ENCODE measurements around the gene ST14.

Gene ST14

DNA sequence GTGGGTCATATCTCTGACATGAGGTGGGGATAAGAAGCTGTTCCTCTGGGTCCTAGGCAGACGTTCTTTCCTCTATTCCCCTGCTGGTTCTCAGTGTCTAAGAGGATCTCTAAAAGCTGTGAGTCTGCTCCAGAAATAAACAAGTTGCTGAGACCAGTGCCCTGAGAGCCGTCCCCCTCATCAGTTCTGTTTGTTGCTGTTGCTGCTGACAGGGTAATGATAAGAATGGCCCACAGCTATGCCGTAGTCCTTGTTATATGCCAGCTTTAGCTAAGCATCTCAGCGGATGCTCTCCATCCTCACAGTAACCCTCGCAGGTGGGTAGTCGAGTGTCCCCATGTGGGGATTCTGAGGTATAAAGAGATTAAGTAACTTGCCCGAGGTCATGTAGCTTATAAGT lies 23.5 kb upstream of the ST14 start:
- DNase-seq (ENCODE audit: low spot score) = no peak

DNA sequence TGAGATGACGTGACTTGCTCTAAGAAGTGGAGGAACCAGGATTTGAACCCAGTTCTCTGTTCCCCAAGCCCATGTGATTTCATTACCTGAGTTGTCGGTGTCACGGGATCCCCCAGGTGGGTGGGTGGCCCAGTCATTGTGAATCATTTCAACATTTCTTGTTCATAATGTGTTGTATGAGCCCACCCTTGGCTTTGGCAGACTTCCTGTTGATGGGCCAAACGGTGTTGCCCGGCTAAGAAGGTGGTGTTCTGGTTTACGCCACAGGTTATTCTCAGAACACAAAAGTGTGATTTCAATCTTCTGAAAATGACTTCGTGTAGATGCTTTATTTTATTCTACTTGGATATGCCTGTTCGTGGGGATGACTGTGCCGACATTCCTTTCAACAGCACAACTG lies 21.6 kb upstream of the ST14 start:
- no peak for DNase-seq (ENCODE audit: low spot score)

DNA sequence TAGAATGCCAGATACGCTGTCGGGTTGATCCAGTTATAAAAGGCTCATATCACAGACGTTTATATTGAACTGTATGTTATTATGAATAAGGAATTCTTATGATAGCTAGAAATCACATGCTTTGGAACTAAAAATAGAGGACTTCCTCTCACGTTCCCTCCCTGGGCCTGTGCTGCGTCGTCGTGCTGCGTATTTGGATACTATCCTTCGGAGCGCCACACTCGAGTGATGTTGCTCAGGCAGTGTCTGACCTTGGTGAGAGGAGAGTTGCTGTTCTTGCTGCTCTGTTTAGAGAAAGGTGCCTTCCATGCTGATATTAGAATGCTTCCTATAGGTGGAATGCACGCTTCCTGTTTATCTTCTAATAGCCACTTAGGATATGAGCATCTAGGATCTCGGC lies 20.2 kb upstream of the ST14 start:
- no peak for DNase-seq (ENCODE audit: low spot score)

DNA sequence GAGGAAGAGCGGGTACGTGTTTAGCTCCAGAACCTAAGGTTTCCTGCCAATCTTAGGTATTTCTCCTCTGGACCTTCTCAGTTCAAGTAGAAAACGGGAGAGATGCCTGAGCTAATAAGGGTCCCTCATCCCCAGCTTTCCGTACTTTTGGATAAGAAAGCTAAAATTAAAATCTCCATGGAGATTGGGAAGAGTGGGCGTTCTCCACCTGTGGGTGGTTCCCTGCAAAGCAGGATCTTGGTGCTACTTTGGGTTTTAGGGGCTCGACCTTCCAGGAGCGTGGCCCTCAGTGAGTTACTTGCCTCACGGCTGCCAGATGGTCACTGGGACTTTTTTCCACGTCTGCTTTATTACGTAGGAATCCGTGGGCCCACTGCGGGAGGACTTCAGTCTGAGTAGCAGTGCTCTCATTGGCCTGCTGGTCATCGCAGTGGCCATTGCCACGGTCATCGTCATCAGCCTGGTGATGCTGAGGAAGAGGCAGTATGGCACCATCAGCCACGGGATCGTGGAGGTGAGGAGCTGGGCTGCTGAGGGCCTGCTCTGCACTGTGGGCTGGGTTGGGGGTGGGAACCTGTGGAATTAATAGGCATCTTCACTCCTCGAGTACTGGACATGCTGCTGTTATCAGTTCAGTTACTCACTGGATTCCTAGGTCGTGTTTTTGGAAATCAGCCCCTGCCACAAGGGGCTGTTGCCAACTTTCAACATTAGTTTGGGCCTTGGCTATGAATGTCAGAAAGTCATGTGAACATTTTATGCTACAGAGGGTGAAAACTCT lies 17.8 kb upstream of the ST14 start:
- no peak for DNase-seq (ENCODE audit: low spot score)

DNA sequence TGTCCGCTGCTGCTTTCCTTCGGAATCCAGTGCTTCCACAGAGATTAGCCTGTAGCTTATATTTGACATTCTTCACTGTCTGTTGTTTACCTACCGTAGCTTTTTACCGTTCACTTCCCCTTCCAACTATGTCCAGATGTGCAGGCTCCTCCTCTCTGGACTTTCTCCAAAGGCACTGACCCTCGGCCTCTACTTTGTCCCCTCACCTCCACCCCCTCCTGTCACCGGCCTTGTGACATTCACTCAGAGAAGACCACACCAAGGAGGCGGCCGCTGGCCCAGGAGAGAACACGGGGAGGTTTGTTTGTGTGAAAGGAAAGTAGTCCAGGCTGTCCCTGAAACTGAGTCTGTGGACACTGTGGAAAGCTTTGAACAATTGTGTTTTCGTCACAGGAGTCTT lies 15.4 kb upstream of the ST14 start:
- no peak for DNase-seq (ENCODE audit: low spot score)

DNA sequence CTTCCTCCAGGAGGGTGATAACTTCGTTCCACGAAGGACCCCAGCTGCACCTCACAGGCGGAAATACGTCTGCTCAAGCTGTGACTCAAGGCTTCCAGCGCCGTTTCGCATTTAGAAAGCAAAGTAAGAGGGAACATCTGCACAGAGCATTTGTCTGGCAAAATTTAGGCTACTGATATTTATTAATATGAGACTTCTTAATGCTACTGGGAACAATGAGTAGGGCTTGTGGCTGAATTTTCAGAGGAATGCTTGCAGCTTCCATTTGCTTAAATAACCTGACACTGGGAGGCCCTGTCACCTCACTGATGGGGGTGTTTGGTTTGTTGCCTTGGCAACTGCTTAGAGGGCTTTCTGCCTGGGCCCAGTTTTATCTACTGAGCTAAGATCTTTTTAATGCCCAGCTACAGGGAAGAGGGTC lies 14.7 kb upstream of the ST14 start:
- no peak for DNase-seq (ENCODE audit: low spot score)

DNA sequence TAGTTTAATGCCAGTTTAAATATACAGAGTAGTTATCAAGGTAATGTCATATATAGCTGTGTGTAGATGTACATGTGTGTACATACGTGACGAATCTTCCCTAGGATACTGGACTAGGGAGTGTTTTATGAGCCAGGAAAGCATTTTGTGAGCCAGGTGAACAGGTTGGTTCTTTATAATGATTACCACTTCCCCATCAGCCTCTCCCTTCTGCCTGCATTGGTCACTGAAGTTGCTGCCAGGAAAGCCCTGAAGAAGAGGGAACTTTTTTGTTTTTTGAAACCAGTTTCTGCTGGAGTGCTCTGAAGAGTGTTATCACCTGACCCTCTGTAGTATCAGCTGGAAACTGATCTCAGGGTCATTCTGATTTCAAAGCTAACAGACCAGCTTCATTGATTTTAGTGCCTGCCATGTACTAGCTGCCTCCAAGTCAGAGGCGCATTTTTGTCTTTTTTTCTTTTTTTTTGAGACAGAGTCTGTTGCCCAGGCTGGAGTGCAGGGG lies 14.2 kb upstream of the ST14 start:
- no peak for DNase-seq (ENCODE audit: low spot score)

DNA sequence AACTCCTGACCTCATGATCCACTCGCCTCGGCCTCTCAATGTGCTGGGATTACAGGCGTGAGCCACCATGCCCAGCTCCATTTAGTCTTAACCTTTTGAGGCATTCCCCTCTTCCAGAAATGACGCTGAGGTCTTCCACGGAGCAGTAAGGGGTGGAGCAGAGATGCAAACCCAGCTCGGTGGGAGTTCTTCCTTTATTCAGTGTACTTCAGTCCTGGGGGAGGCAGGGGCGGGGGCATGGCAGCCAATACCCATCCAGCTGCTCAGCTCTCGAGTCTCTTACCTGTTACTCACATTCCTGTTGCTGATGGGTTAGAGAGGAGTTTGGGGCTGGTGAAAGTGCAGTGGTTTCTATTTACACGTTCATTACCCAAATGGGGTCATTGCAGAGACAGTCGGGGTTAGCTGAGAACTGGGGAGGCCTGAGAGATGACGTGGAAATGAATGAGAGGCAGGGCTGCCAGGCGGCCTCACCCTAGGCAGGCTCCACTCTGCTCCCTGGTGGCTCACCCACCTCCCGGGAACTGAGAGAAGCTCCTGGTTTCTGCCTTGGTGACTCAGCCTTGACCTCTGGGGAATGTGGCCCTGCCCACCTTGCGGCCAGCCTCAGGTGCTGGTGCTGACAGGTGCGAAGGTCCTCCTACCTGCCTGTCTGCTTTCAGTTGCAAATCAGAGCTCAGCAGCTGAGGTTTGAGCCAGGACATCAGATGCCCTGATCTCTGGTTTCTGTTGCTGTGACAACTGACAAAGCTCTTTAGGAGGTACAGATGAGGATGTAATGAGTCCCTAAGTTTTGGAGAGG lies 13.4 kb upstream of the ST14 start:
- peak; percentile 86 for DNase-seq (ENCODE audit: low spot score)

DNA sequence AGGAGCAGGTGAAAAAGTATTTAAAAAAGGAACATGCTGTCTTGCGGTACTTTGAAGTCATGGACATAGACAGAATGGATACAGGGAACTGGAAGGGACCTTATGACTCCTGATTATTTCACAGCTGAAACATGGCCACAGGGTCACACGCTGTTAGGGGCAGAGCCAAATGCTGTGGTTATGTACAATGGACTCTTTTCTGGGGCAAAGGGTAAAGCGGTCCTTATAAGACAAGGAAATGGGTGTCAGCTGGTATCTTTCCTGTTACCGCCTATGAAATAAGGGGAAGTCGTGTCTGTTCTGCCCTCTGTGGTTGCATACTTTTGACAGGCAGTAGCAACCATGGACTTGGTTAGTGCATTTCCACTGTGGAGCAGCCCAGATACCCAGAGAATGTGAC lies 12.8 kb upstream of the ST14 start:
- DNase-seq (ENCODE audit: low spot score) = no peak

DNA sequence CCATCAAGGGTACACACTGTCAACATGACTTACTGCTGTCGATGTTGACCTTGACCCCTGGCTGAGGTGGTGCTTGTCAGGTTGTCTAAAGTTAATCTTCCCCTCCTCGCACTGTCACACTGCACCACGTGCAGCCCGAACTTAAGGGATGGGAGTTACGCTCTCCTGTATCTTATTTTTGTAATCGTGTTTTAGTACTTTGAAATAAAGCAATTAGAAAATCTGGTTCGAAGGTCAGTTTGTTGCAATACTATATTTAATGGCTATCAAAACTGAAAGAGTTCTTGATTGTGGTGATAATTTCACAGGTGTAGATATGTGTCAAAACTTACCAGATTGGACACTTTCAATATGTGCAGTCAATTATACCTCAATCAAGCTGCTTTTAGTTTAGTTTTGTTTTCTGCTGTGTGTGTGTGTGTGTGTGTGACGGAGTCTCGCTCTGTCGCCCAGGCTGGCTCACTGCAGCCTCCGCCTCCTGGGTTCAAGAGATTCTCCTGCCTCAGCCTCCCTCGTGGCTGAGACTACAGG lies 10.7 kb upstream of the ST14 start:
- no peak for DNase-seq (ENCODE audit: low spot score)

DNA sequence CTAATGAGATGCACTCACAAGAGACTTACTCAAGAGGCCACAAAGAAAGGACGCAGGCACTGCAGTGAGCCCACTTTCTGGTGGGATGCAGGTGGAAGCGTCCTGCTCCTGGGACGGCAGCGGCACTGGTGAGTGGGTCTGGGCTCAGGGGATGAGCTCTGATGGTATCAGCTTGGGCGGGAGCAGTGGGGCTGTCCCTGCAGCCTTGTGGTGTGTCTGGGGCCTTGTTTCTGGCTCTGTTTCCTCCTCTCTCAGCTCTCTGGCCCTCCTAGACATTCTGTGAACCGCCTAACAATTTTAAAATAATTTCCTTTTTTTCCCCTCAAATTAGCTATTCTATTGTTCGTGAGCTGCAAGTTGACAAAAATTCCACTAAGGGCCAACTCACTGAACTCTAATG lies 8.8 kb upstream of the ST14 start:
- DNase-seq (ENCODE audit: low spot score) = no peak

DNA sequence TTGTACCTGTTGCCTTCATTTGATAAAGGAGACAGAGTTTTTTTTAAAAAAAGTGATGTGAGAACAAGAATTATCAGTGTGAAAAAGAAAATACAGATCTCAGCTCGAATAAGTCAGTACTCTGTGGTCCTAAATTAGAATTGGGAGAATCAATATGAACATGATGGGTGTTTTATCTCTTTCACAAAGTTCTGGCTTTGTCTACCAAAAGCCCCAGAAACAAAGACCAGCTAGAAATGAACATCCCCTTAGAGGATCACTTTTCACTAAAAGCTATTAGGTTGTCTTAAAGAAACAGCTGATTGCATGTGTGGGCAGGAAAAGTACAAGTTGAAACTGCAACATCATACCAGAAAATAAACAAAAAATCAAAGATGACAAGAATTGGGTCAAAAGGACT lies 8.4 kb upstream of the ST14 start:
- no peak for DNase-seq (ENCODE audit: low spot score)

DNA sequence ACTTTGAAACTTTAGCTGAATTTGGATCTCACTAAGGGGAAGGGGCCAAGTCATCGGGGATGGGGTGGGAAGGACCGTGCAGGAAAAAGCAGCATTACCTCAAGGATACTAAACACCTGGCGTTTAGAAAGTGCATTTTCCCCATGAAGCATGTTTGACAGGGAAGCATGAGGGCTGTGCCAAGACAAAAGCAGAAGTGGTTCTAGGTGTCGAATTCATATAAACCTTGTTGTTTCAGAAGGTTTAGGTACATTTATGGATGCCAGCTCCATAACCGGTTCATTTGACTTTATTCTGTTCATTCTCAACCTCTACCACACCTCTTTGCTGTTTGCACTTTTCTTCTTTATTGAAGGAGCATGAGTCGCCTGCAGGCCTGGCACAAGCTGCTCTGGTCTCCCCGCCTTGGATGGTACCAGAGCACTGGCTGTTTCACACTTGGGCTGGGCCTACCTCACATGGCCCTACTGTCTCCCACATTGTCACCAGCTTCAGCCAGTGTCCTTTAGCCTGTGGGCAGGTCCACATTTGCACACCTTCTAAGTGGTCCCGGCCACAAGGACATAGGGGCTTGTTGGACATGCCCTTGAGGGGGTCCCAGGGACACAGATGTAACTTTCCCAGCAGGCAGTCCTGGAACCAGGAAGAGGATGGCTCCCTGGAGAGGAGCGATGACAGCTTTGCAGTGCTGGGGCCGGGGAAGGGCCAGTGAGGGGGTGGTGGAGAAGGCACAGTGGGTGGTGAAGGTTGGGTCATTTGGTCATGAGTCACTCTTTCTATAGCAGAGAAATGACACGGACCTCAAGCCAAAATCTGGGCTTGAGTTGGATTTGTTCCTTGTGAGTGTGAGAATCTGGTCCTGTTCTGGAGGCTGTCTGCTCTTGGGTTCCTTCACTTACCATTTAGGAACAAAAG lies 3.2 kb upstream of the ST14 start:
- no peak for DNase-seq (ENCODE audit: low spot score)

DNA sequence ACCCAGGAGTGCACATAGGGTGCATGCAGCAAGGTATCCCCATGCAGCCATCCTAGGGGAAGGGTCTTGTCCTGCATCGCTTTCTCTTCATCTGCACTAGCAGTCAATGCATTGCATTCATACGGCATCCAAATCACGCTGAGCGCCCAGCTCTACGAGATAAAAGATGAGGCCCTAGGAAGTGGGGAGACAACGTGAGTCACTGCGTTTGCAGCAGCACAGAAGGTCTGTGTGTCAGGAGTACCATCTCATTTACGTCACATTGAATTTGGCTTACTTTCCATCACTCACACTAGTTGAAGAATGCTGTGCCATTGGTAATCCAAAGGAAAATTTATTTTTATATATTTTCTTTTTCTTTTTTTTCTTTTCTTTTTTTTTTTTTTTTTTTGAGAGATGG lies 2.5 kb upstream of the ST14 start:
- DNase-seq (ENCODE audit: low spot score) = no peak

DNA sequence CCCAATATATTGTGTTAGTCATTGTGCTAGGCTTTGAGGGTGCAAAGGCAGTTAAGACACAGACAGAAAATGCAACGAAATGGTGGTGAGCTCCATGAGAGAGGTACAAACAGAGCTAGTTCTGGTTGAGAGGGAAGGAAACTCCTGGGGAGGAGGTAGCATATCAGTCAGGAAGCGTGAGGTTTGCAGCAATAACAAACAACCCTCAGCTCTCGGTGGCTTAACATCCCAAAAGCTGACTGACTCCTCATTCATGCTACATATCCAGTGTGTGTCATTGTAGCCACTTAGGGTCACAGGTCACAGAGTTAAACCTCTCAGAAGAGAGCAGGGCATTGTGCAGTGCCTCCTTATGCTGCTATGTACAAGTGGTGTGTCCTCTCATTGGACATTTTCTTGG lies 1.7 kb upstream of the ST14 start:
- DNase-seq (ENCODE audit: low spot score) = no peak

DNA sequence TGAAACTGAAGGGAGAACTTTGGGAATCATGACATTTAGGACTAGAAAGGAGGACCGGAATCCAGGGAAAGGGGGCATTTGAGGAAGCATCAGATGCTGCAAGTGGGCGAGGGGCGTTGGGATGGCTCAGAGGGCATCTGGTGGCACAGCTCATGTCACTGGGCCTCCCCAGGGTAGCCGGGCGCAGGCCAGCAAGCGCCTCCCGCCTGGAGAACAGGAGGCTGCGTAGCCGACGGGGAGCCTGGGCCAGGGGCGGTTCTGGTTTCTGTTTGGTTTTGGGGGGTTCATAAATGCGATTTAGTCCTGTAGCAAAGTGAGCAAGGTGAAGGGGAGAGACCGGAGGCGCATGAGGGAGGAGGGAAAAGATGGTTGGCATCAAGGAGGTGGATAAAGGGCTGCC lies 443 bp upstream of the ST14 start:
- no peak for DNase-seq (ENCODE audit: low spot score)

DNA sequence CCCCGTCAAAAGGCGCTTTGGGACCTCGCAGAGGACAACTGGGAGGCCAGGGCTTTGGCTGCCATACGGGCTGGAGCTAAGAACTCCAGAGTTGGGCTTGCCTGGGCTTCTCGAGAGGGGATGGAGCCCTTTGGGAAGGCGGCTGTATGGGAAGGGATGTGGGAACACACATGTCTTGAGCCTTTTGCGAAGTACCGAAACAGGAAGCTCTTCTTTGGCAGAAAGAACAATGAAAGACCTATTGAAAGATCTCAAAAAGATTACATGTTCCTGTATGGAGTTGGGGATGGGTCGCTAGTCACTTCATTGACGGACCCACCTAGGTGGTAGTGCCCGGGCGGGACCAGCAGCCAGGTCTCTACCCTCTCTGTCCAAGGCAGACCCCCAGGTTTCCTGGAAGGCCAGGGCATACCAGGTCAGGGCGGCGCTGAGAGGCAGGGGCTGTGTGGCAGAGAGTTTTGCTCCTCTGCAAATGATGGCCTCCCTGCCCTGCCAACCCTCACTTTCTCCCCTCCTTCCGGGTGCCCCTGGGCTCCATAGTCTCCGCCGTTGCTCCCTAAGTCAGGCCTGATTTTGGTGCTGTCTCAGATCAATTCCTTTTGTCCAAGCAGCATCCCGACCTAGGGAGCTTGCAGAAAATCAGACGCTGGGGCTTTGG lies 1.0 kb downstream of the ST14 start:
- DNase-seq (ENCODE audit: low spot score) = no peak

DNA sequence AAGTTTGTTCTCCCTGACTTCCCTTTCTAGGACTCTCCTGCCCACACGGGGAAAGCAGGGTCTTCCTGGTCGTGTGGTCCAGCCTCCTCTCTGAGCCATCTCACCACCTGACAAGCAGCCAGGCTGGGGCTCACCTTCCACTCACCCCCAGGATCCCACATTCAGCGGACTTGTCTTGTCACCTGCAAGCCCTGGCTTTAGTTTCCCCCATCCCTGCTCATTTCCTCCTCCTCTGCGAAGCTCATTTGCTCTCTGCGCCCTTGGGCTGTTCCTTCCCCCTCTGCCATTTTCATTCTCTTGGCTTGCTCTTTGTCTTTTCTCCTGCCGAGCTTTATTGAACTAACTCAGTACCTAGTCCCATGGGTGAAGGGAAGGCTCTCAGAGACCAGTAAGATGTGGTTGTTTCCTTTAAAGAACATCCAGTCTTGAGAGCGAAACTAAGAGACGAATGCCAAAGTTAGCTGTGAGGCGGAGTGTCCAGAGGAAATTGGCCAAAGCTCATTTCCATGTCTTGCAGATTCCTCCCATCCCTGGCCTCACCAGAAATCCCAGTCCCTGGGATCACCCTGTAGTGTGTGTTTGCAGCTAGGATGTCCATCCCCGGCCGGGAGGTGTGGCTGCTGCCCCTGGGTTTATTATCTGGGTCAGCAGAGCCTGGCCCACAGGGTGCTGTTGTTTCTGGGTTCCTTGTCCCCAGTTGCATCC lies 2.0 kb downstream of the ST14 start:
- no peak for DNase-seq (ENCODE audit: low spot score)

DNA sequence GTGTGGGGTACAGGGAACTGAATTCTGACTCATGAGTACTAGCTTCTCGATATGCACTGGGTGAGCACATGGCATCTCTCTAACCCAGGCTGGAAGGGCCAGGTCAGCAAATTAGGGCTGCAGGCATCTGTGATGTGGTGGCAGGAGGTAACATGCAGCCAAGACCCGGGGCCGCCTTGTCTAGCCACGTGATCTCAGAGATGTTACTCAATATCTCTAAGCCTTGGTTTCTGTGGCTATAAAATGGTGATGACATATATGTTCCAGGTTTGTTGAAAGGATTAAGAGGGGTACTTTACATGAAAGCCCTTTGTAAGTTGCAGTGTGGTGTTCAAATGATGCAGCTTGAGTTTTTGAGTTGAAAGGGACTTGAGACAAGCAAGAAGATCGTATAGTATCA lies 3.2 kb downstream of the ST14 start:
- DNase-seq (ENCODE audit: low spot score) = no peak

DNA sequence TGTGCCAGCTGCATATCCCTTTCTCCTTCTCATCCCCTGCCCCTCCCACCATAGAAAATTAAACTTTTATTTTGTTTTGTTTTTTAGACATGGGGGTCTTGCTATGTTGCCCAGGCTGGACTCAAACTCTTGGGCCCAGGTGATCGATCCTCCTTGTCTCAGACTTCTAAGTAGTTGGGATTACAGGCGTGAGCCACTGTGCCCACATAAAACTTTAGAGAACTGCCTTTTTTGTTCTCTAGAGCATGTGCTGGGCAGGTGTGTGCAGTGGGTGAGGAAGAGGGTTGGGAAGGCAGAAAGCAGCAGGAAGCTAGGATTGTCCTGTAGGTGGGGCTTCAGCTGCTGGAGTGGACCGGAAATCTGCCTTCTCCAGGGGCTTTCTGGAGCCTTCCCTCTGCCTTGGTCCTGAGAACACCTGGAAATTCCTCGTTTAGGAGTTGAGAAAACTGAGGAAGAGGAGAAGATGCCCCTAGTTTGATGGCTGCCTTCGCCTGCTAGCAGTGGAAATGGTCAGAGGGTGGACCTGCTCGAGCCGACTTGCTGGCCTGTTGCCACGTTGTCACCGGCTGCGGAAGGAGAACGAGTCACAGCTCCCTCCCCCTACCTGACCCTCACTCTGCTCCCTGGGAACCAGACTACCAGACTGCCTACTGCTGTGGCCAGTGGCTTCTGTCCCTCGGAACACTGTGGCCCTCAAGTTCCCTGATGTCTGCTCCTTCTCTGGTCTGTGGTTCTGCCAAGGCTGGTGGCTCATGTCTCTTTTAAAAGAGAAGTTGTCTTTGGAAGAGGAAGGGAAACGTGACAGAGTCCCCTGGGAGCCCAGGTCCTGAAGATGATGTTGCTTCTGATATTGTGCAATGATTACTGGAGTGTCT lies 4.0 kb downstream of the ST14 start:
- DNase-seq (ENCODE audit: low spot score) = no peak
